Non-pigmented ciliary epithelial cell (primary cell): ENCODE measurements around the gene TMEM44.
"Not testable (repeated sequence)": the region's sequence is repeated elsewhere in the genome, so short reads cannot be mapped to it uniquely, and the experiment has no call there.

ENCODE experiments used
- DNase-seq: peaks from one replicate; pipeline ENCODE4 v3.0.0-alpha.2; 2010; ENCODE audit warnings: low read depth

Gene TMEM44

DNA sequence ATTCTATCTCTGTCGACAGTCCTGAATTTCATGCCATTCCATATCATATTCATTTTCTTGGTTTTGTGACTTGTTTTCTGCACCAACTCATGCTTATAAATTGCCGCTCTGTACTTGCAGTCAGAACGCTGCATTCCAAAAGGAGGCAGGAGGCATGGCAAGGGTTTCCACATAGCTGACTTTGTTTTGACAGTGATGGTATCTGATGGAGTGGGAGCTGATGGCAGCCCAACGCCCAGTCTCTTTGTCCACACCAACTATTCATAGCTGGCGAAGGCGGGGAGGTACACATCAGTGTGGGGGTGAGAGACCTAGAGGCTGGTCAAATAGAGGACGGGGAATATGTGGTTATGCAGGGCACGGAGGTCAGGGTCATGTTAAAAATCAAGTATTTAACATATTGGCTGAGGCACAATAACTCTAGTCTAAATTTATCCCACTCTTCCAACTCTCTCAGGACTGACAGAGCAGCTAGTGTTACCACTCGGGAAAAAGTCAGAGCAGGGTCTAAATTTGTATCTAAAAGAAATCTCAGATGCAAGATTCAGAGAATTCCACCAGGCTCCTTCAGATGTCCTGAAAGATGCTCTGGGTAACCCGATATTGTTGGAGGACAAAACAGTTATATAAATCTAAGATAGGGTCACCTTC, 78.6 kb downstream of the TMEM44 start:
- no peak for DNase-seq

DNA sequence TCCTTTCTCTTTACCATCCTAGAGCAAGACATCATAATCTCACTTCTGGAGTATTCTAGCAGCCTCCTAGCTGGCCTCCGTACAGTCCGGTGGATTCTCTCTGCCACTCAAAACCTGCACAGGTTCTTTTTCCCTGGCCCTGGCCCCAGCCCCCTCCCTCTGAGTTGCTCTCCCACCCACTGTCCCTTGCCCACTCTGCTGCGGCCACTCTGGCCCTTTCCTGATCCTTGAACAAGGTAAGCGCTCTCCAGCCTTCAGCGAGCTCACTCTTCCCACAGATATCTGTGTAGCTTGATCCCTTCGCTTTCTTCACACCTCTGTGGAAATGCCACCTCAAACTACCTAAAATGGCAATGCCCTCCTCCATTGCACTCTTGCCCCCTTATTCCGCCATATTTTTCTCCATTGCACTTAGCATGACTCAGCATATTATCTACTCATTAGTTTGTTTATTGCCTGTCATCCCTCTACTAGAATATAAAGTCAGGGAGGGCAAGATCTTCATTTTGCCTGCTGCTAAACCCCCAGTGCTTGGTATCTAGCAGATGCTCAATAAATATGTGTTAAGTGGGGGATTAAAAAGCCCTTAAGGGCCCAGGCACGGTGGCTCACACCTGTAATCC, 80.8 kb downstream of the TMEM44 start:
- no peak for DNase-seq

DNA sequence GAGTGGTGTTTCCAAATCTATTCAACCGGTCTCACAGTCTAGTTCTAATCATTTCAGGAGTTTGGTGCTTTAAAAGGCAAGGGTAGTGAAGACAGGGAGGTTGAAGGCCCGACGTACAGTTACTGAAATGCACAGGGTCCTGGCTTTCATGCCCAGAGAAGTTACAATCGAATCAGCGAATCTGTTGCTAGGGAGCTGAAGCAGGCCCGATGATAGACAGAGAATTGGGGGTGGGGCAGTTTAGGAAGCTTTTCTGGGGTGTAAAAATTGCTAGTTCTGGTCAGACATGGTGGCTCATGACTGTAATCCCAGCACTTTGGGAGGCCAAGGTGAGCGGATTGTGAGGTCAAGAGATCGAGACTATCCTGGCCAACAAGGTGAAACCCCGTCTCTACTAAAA, 83.4 kb downstream of the TMEM44 start:
- DNase-seq: no peak

DNA sequence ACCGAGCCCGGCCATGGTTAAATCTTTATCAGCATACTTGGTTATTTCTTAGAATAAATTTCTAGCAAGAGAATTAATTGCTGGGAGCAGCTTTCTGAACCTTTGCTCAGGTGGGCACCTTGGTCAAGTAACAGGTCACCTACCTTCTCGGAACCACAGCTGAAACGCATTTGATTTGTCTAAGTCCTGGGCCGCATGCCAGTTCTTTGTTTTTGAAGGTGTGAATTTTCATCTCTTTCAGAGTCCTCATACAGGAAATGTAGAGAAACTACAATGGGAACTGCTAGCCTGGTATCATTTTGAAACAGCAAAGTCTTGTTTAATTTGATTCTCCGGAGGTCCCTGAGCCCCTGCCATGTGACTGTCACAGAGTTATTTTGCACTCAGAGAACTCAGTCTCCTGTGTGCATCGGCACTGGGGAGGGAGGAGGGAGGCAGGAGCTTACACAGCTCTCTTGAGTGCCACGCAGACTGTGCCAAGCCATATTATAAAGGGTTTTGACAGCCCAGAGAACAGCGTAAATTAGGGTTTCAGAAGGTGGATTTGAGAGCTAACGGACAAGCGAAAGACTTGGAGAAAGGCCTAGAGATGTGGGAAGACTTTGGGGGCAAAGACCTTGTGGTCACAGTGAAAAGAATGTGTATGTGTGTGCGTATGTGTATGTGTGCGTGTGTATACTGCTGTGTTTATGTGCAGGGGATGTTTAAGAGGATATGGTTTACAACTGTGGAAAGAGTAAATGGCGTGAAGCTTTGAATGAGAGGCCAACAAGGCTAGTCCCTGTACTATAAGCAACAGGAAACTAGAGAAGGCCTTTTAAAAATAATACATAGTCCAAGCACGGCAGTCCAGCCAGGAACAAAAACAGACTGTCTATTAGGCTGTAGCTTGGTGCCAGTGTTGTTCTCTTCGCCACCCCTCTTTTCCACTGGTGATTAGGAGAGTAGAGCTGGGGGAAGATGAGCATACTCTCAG, 84.6 kb downstream of the TMEM44 start:
- no peak for DNase-seq

DNA sequence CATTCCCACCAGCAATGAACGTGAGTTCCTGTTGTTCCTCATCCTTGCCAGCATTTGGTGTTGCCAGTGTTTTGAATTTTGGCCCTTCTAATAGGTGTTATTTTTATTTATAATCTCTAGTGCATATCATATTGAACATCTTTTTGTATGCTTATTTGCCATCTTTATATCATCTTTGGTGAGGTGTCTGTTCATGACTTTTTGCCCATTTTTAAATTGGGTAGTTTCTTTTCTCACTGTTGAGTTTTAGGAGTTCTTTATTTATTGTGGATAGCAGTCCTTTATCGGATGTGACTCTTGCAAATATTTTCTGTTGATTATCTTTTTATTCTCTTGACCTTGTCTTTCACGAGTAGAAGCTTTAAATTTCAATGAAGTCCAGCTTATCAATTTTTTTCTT, 86.2 kb downstream of the TMEM44 start:
- no peak for DNase-seq

DNA sequence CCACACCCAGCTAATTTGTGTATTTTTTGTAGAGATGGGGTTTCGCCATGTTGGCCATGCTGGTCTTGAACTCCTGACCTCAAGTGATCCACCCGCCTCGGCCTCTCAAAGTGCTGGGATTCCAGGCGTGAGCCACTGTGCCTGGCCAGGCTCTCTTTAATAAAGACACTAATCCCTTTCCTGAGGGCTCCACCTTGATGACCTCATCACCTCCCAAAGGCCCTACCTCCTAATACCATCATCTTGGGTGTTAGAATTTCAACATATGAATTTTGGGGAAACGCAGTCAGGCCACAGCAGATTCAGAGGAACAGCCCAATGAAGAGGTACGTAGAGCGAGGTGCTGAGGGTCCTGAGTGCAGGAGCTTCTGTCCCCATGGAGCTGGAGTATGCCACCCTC, 87.7 kb downstream of the TMEM44 start:
- DNase-seq: not testable (repeated sequence)

DNA sequence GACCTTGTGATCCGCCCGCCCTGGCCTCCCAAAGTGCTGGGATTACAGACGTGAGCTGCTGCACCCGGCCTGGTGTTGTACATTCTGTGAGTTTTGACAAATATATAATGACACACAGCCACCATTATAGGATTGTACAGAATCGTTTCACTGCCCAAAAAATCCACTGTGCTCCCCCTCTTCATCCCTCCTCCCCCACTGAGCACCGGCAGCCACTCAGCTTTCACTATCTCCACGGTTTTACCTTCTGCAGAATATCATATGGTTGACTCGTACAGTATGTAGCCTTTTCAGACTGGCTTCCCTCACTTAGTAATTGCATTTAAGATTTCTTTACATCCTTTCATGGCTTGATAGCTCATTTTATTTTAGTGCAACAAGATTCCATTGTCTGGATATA, 89.7 kb downstream of the TMEM44 start:
- no peak for DNase-seq

DNA sequence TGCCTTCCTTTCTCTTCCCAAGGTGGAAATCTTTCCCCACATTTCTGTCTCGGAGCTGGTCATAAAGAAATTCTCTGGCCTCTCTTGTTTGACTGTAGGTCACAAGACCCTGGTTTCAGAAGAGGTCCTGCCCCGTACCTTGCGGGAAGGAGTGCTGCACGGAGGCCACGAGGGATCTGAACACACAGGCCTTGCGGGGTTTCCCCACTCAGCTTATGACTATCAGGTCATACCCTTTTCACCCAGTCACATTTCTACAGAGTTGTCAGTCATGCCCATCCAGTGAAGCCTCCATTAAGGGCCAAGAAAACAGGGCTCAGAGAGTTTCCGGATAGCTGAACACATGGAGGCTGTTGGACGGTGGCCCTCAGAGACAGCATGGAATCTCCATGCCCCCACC, 91.7 kb downstream of the TMEM44 start:
- no peak for DNase-seq

DNA sequence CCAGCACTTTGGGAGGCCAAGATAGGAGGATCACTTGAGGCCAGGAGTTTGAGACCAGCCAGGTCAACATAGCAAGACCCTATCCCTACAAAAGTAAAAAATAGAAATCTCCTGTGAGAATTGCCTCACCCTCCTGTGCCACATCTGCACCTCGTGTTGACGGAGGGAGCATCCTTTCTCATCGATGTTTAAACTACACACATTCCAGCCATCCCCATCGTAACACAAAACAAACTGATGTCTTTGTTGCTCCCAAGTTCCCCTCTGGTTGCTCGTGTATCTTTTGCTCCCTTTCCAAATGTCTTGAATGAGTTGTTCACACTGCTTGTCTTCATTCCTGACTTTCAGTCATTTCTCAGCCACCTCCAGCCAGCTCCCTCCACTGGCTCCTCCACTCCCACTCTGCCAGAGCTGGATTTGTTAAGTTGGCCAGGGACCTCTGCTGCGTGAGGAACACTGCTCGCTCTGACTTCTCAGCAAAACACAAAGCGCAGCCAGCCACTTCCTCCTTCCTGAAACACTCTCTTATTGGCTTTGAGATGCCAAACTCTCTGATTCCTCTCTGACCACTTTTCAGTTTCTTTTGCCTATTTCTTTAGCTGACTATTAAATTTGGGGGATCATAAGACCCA, 92.8 kb downstream of the TMEM44 start:
- no peak for DNase-seq

DNA sequence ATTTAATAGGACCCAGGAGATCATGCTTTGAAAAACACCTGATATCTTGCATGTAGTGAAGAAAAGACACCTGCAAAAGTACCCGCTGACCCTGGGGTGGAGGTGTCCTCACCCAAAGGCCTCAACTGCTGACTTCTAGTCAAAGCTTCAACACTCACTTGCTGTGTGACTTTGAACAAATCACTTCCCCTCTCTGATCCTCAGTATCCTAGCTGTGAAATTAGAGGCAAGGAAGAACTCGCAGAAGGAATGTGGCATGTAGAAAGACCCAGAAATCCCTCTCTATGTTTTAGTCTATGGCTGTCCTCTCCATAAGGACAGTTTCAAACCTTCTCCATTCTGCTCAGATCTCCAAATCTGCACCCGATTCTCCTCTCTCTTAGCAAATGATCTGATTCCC, 93.7 kb downstream of the TMEM44 start:
- DNase-seq: no peak

DNA sequence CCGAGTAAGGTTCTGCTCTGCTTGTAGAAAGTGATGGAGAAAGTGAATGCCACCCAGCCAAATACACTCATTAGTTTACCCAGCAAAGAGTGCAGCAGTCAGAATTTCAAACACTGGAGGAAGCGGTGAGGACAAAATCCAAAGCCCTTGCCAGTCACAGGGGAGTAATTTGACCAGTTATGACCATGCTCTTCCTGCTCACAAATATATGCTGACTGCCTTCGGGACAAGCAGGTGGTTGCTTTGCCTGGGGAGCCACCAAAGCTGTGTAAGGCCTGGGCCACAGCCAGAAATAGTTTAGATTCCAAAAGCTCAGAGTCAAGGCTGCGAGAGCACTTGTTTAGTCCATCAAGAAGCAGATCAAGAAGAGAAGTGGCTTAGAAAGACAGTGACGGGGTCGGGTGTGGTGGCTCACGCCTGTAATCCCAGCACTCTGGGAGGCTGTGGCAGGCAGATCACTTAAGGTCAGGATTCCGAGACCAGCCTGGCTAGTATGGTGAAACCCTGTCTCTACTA, 95.4 kb downstream of the TMEM44 start:
- DNase-seq: peak; percentile 61
